ENCODE data around the gene TYMP. TPM values are rescaled to one million over a fixed set of nuclear protein-coding genes. Genes with fewer than 3 reads are reported as not detected.
"Not testable (repeated sequence)": the region's sequence is repeated elsewhere in the genome, so short reads cannot be mapped to it uniquely, and the experiment has no call there.

Gene TYMP
- total RNA-seq, 1 experiment from 2014 or later: 5.3 TPM

DNA sequence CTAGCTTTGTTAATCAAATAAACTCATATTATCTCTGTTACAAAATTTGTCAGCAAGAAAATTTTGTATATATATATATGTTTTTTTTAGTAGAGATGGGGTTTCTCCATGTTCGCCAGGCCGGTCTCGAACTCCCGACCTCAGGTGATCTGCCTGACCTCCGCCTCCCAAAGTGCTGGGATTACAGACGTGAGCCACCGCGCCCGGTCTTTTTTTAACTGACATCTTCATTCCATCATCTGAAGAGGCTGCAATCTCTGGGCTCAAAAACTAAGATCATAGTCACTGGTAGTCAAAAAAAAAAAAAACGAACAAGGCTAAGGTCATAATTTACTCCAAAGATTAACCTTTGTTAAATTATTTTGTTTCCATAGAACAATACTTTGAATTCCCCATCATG is 10.6 kb upstream of the TYMP start:
- DNase-seq (ENCODE audit: low read depth): no peak

- DNase-seq (ENCODE audit: low read depth): no peak
These were observed 8.0 kb upstream of the TYMP start for GRCh38 chr22:50537765-50538164.

DNA sequence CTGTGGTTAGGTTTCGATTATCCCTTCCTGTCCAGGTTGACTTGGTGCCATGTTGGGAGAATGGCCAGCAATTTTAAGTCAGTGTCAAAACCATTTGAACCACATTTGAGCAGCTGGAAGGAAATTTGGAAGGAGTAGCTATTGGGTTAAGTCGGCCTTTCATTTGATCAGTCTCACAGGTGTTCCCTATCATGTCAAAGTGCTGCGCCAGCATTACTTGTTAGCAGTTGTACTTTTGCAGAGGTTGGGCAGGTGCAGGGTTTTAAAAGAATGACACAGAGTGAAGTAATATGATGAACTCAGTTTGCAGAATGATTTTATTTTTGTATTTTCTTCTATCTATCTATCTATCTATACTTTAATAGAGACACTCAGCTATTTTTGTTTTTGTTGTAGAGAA is 6.4 kb upstream of the TYMP start:
- DNase-seq (ENCODE audit: low read depth): no peak

GRCh38 chr22:50535113-50535512 is 5.3 kb upstream of the TYMP start:
- DNase-seq (ENCODE audit: low read depth): no peak

- not testable (repeated sequence) for DNase-seq (ENCODE audit: low read depth)
These were observed 4.3 kb upstream of the TYMP start for GRCh38 chr22:50533856-50534711.

DNA sequence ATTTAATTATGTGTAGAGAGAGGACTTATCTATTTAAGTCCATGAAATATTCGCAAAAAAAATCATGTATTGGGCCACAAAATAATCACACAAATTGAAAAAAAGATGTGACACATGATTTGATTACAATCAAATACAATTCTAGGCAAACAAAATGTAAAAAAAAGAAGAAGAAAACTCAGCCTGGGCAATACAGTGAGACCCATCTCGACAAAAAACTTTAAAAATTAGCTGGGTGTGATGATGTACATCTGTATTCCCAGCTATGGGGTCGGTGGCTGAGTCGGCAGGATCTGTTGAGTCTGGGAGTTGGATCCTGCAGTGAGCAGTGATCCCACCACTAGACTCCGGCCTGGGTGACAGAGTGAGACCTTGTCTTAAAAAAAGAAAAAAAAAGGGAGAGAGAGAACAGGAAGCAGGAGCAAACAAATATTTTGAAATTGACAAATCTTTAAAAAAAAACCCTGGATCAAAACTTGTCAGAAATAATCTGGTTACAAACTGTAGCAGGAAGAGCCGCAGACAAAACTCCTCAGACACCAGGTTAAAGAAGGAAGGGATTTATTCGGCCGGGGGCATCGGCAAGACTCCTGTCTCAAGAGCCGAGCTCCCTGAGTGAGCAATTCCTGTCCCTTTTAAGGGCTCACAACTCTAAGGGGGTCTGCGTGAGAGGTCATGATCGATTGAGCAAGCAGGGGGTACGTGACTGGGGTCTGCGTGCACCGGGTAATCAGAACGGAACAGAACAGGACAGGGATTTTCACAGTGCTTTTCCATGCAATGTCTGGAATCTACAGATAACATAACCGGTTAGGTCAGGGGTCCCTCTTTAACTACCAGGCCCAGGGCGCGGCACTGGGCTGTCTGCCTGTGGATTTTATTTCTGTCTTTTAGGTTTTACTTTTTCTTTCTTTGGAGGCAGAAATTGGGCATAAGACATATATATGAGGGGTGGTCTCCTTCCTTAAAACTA is 3.3 kb upstream of the TYMP start:
- no peak for DNase-seq (ENCODE audit: low read depth)

GRCh38 chr22:50531962-50532674 is 2.3 kb upstream of the TYMP start:
- DNase-seq (ENCODE audit: low read depth): peak; percentile 74

- no peak for DNase-seq (ENCODE audit: low read depth)
These were observed 1.7 kb upstream of the TYMP start for GRCh38 chr22:50531546-50531961.

- peak; percentile 81 for DNase-seq (ENCODE audit: low read depth)
These were observed 1.2 kb upstream of the TYMP start for GRCh38 chr22:50530877-50531545.

- no peak for DNase-seq (ENCODE audit: low read depth)
These were observed 716 bp upstream of the TYMP start for GRCh38 chr22:50530580-50530876.

DNA sequence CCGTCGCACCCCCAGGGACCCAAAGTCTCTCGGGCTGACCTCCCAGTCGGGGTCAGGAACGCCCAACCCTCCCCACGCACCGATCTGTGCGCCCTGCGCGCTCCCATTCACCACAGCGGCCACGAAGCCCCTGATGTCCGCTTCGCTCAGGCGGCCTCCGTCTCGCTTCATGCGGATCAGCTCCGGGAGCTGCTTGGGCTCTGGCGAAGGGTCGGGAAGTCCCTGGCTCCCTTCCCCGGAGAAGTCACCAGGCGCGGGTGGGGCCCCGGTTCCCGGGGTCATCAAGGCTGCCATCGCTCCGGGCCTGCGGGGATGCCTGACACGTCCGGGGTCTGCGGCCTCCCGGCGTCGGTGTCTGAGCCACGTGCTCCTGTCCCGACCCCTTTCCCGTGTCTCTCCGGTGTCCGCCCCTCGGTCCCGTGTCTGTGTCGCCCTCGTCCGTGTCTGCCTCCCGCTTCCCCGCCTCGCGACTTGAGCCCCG is 356 bp downstream of the TYMP start:
- DNase-seq (ENCODE audit: low read depth): no peak

- peak; percentile 5 for DNase-seq (ENCODE audit: low read depth)
These were observed 963 bp downstream of the TYMP start for GRCh38 chr22:50528682-50529415.

- DNase-seq (ENCODE audit: low read depth): peak; percentile 2
These were observed 1.7 kb downstream of the TYMP start for GRCh38 chr22:50527921-50528681.

- peak; percentile 23 for DNase-seq (ENCODE audit: low read depth)
These were observed 2.7 kb downstream of the TYMP start for GRCh38 chr22:50526834-50527801.

GRCh38 chr22:50526108-50526833 is 3.5 kb downstream of the TYMP start:
- peak; percentile 89 for DNase-seq (ENCODE audit: low read depth)

DNA sequence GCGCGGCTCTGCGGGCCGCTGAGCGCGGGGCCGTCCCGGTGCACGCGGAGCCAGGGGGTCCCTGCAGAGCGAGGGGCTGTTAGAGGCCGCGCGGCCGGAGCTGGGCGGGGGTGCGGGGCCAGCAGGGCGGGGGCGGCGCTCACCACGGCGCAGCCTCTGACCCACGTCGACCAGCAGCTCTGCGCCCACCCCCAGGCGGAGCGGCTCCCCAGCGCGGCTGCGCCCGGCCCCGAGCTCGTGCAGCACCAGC is 4.0 kb downstream of the TYMP start:
- DNase-seq (ENCODE audit: low read depth): no peak

- peak; percentile 98 for DNase-seq (ENCODE audit: low read depth)
These were observed 4.5 kb downstream of the TYMP start, which contains the start of gene SCO2 for GRCh38 chr22:50525104-50525857. Gene SCO2, minus strand, starts transcription at chr22:50525598. Its CDS starts 1,187 bp downstream, at chr22:50524411.
